IPS-18c (cell line): ENCODE data around the gene DCK.
"Not testable (repeated sequence)": the region's sequence is repeated elsewhere in the genome, so short reads cannot be mapped to it uniquely, and the experiment has no call there.

Source experiments
- H3K4me3 ChIP-seq: 2 replicates; pipeline ENCODE4 v1.7.0; 2013; ENCODE audit warnings: low read depth, mild to moderate bottlenecking, low read length, moderate library complexity; ENCODE audit not compliant: insufficient read depth
- H3K9me3 ChIP-seq: one replicate; pipeline ENCODE4 v1.6.1; 2013; ENCODE audit warnings: mild to moderate bottlenecking, low read length, moderate library complexity; ENCODE audit not compliant: control insufficient read depth, insufficient read depth

Gene DCK

DNA sequence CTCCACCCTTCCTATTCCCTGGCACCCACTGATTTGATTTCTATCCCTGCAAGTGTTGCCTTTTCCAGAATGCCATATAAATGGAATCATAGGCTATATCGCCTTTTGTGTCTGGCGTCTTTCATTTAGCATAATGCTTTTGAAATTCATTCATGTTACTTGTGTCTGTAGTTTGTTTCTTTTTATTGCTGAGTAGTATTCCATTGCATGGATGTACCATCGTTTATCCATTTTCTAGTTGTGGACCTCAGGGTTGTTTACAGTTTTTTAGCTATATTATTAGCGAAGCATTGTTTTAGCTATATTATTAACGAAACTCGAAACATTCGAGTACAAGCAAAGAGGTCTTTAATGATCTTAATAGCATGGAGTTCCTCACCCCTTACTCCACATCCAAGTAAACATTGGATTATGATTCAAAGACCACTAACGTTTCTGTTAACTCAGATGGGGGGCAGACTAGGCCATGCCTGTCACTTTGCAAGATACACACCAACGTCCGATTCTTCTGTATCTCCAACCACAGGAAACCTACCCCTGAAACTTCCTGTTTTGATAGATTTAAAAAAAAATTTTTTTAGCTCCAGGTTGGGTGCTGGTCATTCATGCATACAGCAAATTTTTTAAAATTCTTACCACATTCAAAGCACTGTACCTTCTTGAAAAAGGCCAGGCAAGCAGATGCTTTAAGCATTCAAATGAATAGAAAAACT is 1.1 kb downstream of the DCK start:
- Histone ChIP-seq H3K9me3 (peaks cover 2% of the 10 kb centered on the region), H3K4me3 (peak overlapping the region; percentile 82)

DNA sequence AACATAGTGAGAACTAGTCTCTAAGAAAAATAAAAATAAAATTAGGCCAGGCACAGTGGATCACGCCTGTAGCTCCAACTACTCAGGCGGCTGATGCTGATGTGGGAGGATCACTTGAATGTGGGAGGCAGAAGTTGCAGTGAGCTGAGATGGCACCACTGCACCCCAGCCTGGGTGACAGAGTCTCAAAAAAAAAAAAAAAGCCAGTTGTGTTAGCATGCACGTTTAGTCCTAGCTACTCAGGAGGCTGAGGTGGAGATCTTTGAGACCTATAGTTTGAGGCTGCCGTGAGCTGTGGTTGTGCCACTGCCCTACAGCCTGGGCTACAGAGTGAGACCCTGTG is 2.5 kb downstream of the DCK start:
- peaks cover 2% of the 10 kb centered on the region for H3K9me3 ChIP-seq
- H3K4me3 ChIP-seq = no peak overlapping the region

DNA sequence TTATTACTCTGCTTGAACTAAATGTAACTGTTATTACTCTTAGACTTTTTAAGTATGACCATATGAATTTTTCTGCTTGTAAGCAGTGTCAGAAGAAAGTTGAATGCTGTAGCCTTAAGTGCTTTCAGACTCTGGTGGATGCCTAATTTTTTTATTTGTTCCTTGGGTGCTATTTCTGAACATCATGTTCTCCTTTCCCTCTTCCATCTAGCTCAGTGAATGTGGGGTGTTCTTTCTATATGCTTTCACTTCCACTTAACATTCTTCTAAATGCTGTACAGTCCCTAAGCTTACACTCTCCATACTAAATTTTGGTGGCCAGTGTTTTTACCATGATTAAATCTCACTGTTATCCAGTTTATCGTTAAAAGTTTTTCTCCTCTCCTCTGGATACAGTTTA is 3.6 kb downstream of the DCK start:
- no peak overlapping the region for H3K4me3 ChIP-seq
- H3K9me3 ChIP-seq = peaks cover 2% of the 10 kb centered on the region

DNA sequence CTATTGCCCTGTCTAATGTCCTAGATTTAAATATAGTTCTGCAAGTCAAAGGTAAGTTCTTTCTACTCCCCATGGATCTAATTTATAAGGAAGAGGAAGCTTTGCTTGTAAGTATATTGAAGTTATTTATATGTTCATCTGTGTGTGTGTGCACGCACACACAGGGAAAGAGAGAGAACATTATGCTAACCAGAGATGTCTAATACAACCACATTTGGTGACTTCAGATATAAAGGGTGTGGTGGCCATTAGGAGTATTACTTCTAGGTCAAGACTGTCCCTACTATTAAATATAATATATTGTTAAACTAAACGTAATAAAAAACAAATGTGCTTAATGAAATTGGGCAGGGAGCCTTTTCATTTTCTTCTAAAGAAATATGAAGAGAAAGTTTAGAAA is 4.1 kb downstream of the DCK start:
- H3K4me3 ChIP-seq = no peak overlapping the region

DNA sequence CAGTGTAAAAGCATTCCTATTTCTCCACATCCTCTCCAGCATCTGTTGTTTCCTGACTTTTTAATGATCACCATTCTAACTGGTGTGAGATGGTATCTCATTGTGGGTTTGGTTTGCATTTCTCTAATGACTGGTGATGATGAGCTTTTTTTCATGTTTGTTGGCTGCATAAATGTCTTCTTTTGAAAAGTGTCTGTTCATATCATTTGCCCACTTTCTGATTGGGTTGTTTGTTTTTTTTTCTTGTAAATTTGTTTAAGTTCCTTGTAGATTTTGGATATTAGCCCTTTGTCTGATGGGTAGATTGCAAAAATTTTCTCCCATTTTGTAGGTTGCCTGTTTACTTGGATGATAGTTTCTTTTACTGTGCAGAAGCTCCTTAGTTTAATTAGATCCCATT is 6.2 kb downstream of the DCK start:
- not testable (repeated sequence) for H3K9me3 ChIP-seq, H3K4me3 ChIP-seq

More for the DNA sequence above, 4.1 kb downstream of the DCK start:
- H3K9me3 ChIP-seq = peaks cover 2% of the 10 kb centered on the region

DNA sequence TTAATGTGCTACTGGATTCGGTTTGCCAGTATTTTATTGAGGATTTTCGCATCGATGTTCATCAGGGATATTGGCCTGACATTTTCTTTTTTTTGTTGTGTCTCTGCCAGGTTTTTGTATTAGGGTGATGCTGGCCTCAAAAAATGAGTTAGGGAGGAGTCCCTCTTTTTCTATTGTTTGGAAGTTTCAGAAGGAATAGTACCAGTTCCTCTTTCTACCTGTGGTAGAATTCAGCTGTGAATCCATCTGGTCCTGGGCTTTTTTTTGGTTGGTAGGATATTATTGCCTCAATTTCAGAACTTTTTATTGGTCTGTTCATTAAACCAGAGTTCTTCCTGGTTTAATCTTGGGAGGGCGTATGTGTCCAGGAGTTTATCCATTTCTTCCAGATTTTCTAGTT is 7.9 kb downstream of the DCK start:
- H3K9me3 ChIP-seq, H3K4me3 ChIP-seq: not testable (repeated sequence)

DNA sequence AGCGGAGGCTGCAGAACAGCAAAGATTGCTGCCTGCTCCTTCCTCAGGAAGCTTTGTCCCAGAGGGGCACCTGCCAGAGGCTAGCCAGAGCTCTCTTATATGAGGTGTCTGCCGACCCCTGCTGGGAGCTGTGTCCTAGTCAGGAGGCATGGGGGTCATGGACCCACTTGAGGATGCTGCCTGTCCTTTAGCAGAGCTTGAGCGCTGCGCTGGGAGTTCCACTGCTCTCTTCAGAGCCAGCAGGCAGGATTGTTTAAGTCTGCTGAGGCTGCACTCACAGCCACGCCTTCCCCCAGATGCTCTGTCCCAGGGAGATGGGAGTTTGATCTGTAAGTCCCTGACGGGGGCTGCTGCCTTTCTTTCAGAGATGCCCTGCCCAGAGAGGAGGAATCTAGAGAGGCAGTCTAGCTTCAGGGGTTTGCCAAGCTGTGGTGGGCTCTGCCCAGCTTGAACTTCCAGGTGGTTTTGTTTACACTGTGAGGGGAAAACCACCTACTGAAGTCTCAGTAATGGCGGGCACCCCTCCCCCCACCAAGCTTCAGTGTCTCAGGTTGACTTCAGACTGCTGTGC is 10.9 kb downstream of the DCK start:
- no peaks in the 10 kb centered on the region for H3K9me3 ChIP-seq
- no peak overlapping the region for H3K4me3 ChIP-seq

DNA sequence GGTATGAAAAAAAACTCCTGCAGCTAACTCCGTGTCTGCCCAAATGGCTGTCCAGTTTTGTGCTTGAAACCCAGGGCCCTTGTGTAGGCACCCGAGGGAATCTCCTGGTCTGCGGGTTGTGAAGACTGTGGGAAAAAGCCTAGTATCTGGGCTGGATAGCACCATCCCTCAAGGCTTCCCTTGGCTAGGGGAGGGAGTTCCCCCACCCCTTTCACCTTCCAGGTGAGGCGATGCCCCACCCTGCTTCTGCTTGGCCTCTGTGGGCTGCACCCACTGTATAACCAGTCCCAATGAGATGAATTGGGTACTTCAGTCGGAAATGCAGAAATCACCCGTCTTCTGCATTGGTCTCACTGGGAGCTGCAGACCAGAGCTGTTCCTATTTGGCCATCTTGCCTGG is 11.6 kb downstream of the DCK start:
- not testable (repeated sequence) for H3K9me3 ChIP-seq, H3K4me3 ChIP-seq

DNA sequence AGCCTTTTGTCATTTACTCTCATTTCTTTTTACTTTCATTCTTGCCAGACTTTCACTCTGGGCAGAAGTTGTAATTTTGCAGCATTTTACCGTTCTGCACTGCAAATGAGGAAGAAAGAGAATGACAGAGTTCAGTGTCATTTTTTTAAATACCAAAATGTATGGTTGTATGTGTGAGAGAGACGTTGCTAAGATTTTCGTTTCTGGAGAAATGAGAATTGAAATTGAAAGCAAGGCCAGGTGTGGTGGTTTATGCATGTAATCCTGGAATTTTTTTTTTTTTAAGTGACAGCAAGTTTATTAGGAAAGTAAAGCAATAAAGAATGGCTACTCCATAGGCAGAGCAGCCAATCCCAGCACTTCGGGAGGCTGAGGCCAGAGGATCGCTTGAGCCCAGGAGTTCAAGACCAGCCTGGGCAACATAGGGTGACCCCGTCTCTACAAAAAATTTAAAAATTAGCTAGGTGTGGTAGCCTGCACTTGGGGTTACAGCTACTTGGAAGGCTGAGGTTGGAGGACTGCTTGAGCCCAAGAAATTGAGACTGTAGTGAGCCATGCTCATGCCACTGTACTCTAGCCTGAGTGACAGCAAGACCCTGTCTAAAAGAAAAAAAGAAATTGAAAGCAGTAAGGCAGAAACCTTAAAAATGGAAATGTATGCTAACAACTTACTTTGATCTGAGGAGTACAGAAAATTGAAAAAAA is 12.9 kb downstream of the DCK start:
- no peak overlapping the region for H3K4me3 ChIP-seq

DNA sequence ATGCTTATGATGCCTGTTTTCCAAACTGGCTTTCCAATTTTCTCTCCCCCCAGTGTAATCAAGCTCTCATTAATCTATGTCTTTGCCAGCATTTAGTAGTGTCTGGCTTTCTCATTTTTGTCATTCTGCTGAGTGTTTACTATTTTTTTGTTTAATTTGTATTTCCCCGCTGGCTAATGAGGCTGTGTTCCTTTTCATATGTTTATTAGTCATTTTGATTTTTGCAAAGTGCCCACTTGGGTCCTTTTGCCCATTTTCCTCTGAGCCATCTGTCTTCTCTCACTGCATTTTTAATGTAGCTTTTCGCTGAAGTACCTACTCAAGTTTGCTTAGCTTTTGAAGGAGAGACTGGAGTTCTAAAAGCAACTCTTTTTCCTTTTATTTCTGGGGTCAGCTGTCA is 14.7 kb downstream of the DCK start:
- Histone ChIP-seq H3K9me3 (no peaks in the 10 kb centered on the region), H3K4me3 (no peak overlapping the region)

More for the DNA sequence above, 12.9 kb downstream of the DCK start:
- H3K9me3 ChIP-seq = no peaks in the 10 kb centered on the region

DNA sequence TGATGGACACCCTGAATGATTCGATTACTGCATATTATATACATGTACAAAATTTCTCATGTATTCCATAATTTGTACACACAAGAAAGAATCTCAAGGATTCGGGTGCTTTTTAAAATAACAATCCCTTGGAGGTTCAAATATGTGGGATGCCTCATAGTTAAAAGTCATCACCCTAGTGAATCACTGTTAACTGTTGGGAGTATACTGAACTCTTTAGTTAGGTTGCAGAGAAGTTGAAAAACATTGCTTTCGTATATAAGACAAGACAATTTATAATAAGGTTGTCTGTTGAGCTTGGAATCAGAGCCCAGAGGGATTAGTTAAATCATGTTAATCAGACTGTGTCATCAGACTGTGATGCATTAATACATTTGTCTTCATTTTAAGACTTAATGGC is 15.6 kb downstream of the DCK start:
- no peaks in the 10 kb centered on the region for H3K9me3 ChIP-seq
- no peak overlapping the region for H3K4me3 ChIP-seq

DNA sequence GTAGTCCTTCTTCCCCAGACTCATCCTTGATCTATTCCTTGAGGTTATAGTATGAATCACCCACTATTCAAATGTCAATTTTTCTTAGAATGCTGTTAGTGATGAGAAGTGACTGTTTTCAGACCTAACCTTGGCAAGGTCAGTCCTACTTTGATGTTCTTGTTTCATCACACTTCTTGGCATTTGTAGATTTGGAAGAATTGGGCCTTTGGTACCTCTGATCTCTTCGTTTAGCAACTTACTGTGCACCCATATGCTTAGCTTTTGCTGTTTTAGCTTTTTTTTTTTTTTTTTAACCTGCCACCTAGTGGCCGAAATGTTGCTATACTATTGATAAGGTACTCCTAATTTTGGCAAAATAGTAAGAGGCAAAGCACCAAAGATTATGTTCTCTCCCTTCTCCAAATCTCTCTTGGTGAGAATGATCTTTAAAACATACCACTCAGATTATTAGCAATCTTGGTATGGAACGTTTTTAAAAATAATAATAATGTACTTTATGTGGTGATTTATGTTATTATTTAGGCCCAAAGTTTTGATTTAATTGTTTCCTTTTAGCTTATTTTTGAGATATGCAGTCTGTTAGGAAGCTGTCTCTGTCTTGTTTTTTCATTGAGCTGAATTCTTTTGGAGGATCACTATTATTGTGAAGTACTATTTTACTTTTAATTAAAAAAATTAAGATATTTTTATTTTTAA is 16.6 kb downstream of the DCK start:
- H3K4me3 ChIP-seq = no peak overlapping the region
- no peaks in the 10 kb centered on the region for H3K9me3 ChIP-seq

DNA sequence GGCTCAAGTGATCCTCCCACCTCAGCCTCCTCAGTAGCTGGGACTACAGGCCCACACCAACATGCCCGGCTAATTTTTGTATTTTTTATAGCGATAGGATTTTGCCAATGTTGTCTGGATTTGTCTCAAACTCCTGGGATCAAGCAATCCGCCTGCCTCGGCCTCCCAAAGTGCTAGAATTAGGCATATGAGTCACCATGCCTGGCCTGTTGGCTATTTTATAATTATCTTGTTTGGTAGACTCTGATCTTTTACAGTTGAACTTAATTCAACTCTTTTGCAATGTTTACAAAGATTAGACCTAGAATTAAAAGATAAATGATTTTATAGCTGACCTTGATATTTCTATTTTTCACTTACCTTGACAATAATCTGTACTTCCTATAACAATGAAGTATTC is 18.0 kb downstream of the DCK start:
- no peak overlapping the region for H3K4me3 ChIP-seq
- no peaks in the 10 kb centered on the region for H3K9me3 ChIP-seq

DNA sequence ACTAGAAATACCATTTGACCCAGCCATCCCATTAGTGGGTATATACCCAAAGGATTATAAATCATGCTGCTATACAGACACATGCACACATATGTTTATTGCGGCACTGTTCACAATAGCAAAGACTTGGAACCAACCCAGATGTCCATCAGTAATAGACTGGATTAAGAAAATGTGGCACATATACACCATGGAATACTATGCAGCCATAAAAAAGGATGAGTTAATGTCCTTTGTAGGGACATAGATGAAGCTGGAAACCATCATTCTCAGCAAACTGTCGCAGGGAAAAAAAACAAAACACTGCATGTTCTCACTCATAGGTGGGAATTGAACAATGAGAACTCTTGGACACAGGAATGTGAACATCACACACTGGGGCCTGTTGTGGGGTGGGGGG is 23.9 kb downstream of the DCK start:
- not testable (repeated sequence) for H3K4me3 ChIP-seq, H3K9me3 ChIP-seq

DNA sequence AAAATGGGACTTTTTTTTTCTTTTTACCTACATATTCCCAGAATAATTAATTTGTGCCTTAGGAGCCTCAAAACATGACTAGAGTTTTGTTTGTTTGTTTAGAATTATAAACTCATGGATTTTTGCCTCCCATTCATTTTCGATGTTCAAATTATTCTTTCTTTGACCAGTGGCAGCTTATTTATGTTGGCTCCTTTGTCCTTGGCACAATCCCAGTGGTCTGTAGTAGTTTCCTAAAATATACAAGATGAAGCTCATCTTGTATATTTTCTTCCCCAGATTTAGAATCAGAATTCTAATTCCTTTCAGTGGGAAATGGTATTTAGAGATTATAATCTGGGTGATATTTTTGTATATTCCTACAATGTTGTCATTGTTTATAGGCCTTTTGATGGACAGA is 27.2 kb downstream of the DCK start:
- H3K4me3 ChIP-seq = no peak overlapping the region
- H3K9me3 ChIP-seq = no peaks in the 10 kb centered on the region

DNA sequence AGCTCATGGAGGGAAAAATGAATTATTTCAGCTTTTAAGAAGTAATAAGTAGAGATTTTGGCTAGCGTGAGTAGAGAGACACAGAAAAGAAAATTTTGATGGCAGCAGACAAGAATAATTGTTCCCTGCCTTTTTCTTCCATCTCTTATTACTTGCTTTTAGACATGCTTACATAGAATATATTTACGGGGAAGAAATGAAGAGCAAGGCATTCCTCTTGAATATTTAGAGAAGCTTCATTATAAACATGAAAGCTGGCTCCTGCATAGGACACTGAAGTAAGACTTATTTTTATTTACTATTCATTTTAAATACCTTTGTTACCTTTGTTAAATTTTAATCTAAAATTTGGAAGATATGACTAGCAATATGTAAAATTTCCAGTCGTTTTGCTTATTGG is 32.2 kb downstream of the DCK start:
- H3K9me3 ChIP-seq = no peaks in the 10 kb centered on the region
- H3K4me3 ChIP-seq = no peak overlapping the region

DNA sequence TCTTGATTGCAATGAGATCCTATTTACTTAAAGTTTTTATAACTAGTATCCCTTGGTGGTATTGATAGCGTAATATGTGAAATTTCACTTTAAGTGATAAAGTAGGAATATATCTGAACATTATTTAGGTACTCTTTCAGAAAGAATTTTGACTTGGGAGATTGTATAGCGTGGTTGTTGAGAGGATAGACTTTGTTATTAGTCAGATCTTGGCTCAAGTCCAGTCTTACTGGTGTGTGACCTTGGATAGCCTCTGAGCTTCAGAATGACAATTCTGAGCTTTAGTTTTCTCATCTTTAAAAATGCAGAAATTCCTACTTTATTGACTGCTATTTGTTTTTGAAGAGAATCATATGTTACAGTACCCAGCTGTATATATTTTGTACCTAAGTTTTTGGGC is 32.6 kb downstream of the DCK start:
- Histone ChIP-seq H3K4me3 (no peak overlapping the region), H3K9me3 (no peaks in the 10 kb centered on the region)

DNA sequence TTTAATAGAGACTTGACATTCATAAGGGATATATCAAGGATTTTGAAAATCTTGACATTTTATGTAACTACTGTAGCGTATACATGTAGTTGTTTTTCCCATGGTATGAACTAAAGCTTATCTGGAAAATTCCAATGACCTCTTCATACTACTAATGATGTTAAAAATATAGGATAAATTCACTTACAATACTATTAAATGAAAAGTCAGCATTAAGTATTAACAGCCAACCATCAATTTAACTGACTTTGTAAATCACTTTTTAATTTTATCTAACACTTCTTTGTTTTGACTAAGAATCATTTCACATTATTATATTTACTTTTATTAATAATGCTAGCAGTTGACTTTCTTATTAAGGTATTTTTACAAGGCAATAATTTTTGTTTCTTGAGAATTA is 34.2 kb downstream of the DCK start:
- Histone ChIP-seq H3K4me3 (no peak overlapping the region), H3K9me3 (no peaks in the 10 kb centered on the region)
